ENCODE results near the gene IDUA.
"Not testable (repeated sequence)": the region's sequence is repeated elsewhere in the genome, so short reads cannot be mapped to it uniquely, and the experiment has no call there.

The IDUA gene

GRCh38 chr4:988726-989721 lies 2.2 kb downstream of the IDUA start:
- DNase-seq = no peak

- no peak for DNase-seq
Measured at GRCh38 chr4:989722-990471, 3.1 kb downstream of the IDUA start.

GRCh38 chr4:990746-991367 lies 4.0 kb downstream of the IDUA start:
- no peak for DNase-seq

GRCh38 chr4:991451-992296 lies 4.8 kb downstream of the IDUA start:
- DNase-seq = no peak

- no peak for DNase-seq
Measured at GRCh38 chr4:992297-993110, 5.7 kb downstream of the IDUA start.

- no peak for DNase-seq
Measured at GRCh38 chr4:993111-994029, 6.5 kb downstream of the IDUA start, which contains the start of gene SLC26A1. Gene SLC26A1, minus strand, starts transcription at chr4:993404. Its CDS starts 1,701 bp downstream, at chr4:991703.

GRCh38 chr4:995311-996026 lies 8.6 kb downstream of the IDUA start:
- no peak for DNase-seq

GRCh38 chr4:996030-996996 lies 9.5 kb downstream of the IDUA start:
- no peak for DNase-seq

GRCh38 chr4:996997-997374 lies 10.1 kb downstream of the IDUA start:
- DNase-seq = no peak

- DNase-seq = no peak
Measured at GRCh38 chr4:997375-998071, 10.7 kb downstream of the IDUA start.

GRCh38 chr4:998096-998691 lies 11.3 kb downstream of the IDUA start:
- no peak for DNase-seq

GRCh38 chr4:999240-999863 lies 12.5 kb downstream of the IDUA start:
- DNase-seq = not testable (repeated sequence)

GRCh38 chr4:999882-1000425 lies 13.1 kb downstream of the IDUA start:
- DNase-seq = no peak

GRCh38 chr4:1000686-1001260 lies 13.9 kb downstream of the IDUA start:
- DNase-seq = no peak

GRCh38 chr4:1001561-1002130 lies 14.8 kb downstream of the IDUA start:
- no peak for DNase-seq

Measured in femur (tissue), 1 donor.